ENCODE measurements around the gene MAP6.
A peak's percentile ranks its signal among the peaks of the same experiment; 100 is the strongest.

Gene MAP6

DNA sequence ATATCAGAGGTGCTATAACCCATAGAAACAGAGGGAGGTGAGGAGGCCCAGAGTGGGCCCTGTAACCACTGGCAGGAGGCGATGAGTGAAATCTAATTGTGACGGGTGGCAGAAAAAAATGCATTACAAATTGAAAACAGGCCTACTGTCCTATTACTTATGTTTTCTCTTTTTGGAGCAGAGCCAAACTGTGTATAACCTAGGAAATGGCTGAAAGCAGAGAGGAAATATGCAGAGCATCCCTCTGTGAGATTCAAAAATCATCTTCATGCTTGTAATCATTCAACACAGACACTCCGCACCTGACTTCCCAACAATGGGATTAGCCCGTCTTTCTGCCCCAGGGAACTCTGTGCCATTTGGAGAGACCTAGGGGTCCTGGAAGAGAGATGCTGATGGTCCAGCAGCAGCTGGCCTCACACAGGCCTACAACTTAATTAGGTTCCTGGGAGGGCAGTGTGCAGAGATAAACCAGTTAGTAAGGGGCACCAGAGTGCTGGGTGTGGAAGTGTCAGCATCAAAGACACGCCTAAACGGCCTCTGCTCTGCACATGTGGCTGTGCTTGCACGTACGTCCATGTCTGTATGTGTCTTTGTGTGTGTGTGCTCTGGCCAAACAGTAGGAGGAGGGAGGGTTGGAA is 41.8 kb downstream of the MAP6 start:
- TF ChIP-seq TOX (CRISPR knock-in tag; IDR thresholded peaks at IDR 0.05; ENCODE audit: borderline replicate concordance): no peak
- TF ChIP-seq TCF4 (CRISPR knock-in tag; IDR thresholded peaks at IDR 0.05; ENCODE audit: borderline replicate concordance): peak; percentile 93
- TF ChIP-seq, protein P1, sequence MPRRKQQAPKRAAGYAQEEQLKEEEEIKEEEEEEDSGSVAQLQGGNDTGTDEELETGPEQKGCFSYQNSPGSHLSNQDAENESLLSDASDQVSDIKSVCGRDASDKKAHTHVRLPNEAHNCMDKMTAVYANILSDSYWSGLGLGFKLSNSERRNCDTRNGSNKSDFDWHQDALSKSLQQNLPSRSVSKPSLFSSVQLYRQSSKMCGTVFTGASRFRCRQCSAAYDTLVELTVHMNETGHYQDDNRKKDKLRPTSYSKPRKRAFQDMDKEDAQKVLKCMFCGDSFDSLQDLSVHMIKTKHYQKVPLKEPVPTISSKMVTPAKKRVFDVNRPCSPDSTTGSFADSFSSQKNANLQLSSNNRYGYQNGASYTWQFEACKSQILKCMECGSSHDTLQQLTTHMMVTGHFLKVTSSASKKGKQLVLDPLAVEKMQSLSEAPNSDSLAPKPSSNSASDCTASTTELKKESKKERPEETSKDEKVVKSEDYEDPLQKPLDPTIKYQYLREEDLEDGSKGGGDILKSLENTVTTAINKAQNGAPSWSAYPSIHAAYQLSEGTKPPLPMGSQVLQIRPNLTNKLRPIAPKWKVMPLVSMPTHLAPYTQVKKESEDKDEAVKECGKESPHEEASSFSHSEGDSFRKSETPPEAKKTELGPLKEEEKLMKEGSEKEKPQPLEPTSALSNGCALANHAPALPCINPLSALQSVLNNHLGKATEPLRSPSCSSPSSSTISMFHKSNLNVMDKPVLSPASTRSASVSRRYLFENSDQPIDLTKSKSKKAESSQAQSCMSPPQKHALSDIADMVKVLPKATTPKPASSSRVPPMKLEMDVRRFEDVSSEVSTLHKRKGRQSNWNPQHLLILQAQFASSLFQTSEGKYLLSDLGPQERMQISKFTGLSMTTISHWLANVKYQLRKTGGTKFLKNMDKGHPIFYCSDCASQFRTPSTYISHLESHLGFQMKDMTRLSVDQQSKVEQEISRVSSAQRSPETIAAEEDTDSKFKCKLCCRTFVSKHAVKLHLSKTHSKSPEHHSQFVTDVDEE (CRISPR knock-in tag; IDR thresholded peaks at IDR 0.05): peak; percentile 84; the same call in 1 of the 2 replicates
- TF ChIP-seq ZNF8 (CRISPR knock-in tag; IDR thresholded peaks at IDR 0.05): no peak
- TF ChIP-seq POU6F1 (CRISPR knock-in tag; IDR thresholded peaks at IDR 0.05; ENCODE audit: borderline replicate concordance, low read depth): no peak
- TF ChIP-seq SNAI2 (CRISPR knock-in tag; IDR thresholded peaks at IDR 0.05): no peak
- peak; percentile 74; the same call in 1 of the 2 replicates for TF ChIP-seq ZNF70 (CRISPR knock-in tag; IDR thresholded peaks at IDR 0.05)
- TF ChIP-seq BACH2 (CRISPR knock-in tag; IDR thresholded peaks at IDR 0.05; ENCODE audit: borderline replicate concordance): no peak
- TF ChIP-seq PPARA (CRISPR knock-in tag; IDR thresholded peaks at IDR 0.05; ENCODE audit: borderline replicate concordance): no peak

DNA sequence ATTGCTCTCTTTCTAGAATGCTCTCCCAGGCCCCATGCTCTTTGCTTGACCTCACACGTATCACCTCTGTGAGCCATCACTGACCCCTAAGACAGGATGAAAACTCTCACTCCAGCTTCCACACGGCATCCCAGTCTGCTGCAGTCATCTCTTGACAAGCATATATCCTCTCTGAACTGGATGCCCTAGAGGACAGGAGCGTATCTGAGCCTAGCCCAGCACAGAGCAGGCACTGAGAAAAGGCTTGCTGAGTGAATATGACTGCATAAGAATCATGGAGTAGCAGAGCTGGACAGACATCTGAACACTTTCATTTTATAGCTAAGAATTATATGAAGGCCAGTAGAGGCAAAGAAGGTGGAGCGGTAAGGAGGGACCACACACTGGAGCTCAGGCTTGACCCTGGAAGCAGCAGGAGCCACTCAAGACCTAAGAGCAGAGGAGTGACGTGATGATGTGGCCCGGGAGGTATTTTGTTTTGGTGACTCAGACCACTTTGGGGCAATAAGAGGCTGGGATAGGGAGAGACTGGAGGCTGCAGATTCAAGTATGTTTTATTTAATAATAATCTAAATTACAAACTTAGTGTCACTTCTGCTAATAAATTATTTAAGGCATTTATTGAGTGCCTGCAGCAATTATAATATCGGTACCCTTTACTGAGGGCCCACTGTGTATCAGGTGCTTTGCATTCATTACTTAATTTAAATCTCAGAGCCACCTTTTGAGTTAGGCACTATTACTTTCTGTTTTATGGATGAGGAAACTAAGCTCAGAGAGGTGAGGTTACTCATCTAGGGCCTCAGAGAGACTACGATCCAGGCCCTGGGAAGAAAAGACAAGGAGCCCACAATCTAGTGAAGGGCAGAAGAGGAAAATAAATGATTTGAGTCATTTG is 42.6 kb downstream of the MAP6 start:
- peak; percentile 72 for ATAC-seq
- TF ChIP-seq ZNF8 (CRISPR knock-in tag; IDR thresholded peaks at IDR 0.05) (no peak), PATZ1 (CRISPR knock-in tag; IDR thresholded peaks at IDR 0.05; ENCODE audit: borderline replicate concordance) (no peak), CREB5 (CRISPR knock-in tag; IDR thresholded peaks at IDR 0.05; ENCODE audit: low read depth) (no peak), ZFP3 (CRISPR knock-in tag; IDR thresholded peaks at IDR 0.05) (no peak), ZFP30 (CRISPR knock-in tag; IDR thresholded peaks at IDR 0.05) (no peak), RARB (CRISPR knock-in tag; IDR thresholded peaks at IDR 0.05) (no peak), ZNF70 (CRISPR knock-in tag; IDR thresholded peaks at IDR 0.05) (no peak; the same call in 1 of the 2 replicates)
- TF ChIP-seq, protein P1 (CRISPR knock-in tag; IDR thresholded peaks at IDR 0.05): no peak

More for the DNA sequence above, 41.8 kb downstream of the MAP6 start:
- peak; percentile 76 for ATAC-seq

GRCh38 chr11:75625021-75625420 is 43.8 kb downstream of the MAP6 start:
- ATAC-seq: no peak
- TF ChIP-seq TOX (CRISPR knock-in tag; IDR thresholded peaks at IDR 0.05; ENCODE audit: borderline replicate concordance): no peak
- TF ChIP-seq ZC3H10 (CRISPR knock-in tag; IDR thresholded peaks at IDR 0.05): no peak

Measured in SK-N-SH treated with all-trans-retinoic acid at 6 μM for 48 hours (cell line).